WTC11 (cell line): Measurements from ENCODE around the gene ACTN1.

Source experiments
- CTCF ChIP-seq: fragments of 200-600 bp; IDR thresholded peaks from 2 replicates; pipeline ENCODE4 v1.8.0; 2022; ENCODE audit warnings: antibody characterized with exemption
- E2F1 ChIP-seq: sonication (generic); formaldehyde crosslinking; IDR thresholded peaks from 2 replicates; pipeline ENCODE4 v1.8.0; 2022; ENCODE audit warnings: mild to moderate bottlenecking, missing genetic modification reagents
- E2F4 ChIP-seq: sonication (generic); formaldehyde crosslinking; IDR thresholded peaks from 2 replicates; pipeline ENCODE4 v1.8.1; 2022; ENCODE audit warnings: low read depth, mild to moderate bottlenecking, moderate library complexity, missing genetic modification reagents, borderline replicate concordance
- ELF4 ChIP-seq: sonication (generic); formaldehyde crosslinking; IDR thresholded peaks from 2 replicates; pipeline ENCODE4 v1.8.1; 2022; ENCODE audit warnings: low read depth, mild to moderate bottlenecking, moderate library complexity, missing genetic modification reagents
- EMX1 ChIP-seq: fragments of 250-450 bp; sonication (Bioruptor Pico); IDR thresholded peaks from 2 replicates; pipeline ENCODE4 v1.8.0; 2021; ENCODE audit warnings: mild to moderate bottlenecking
- GRHL2 ChIP-seq: fragments of 250-450 bp; sonication (Bioruptor Pico); IDR thresholded peaks from 2 replicates; pipeline ENCODE4 v1.8.0; 2022; ENCODE audit warnings: mild to moderate bottlenecking, moderate library complexity; ENCODE audit not compliant: insufficient replicate concordance, severe bottlenecking
- NFYB ChIP-seq: sonication (generic); formaldehyde crosslinking; conservative IDR thresholded peaks from 2 replicates; pipeline ENCODE4 v1.8.0; 2022; ENCODE audit warnings: low read depth, missing genetic modification reagents
- NR1H2 ChIP-seq: sonication (generic); formaldehyde crosslinking; IDR thresholded peaks from 2 replicates; pipeline ENCODE4 v1.9.0; 2021; ENCODE audit warnings: mild to moderate bottlenecking, moderate library complexity, missing genetic modification reagents
- TEAD4 ChIP-seq: sonication (generic); formaldehyde crosslinking; IDR thresholded peaks from 2 replicates; pipeline ENCODE4 v1.8.0; 2022; ENCODE audit warnings: mild to moderate bottlenecking, missing genetic modification reagents
- ZNF416 ChIP-seq: fragments of 250-450 bp; sonication (Bioruptor Pico); IDR thresholded peaks from 2 replicates; pipeline ENCODE4 v1.9.0; 2021; ENCODE audit warnings: mild to moderate bottlenecking, inconsistent platforms
- TF ChIP-seq, protein P1 (sequence below): sonication (generic); formaldehyde crosslinking; IDR thresholded peaks from 2 replicates; pipeline ENCODE4 v1.8.1; 2023; ENCODE audit warnings: mild to moderate bottlenecking, moderate library complexity, missing genetic modification reagents

GRCh38 chr14:68950111-68950510 is 29.0 kb downstream of the ACTN1 start:
- TF ChIP-seq GRHL2 (no peak), CTCF (no peak), ZNF416 (no peak), E2F1 (CRISPR knock-in tag) (no peak), EMX1 (CRISPR knock-in tag) (no peak), NR1H2 (no peak), NFYB (CRISPR knock-in tag) (no peak), E2F4 (CRISPR knock-in tag) (no peak), ELF4 (CRISPR knock-in tag) (no peak), TEAD4 (no peak)
- TF ChIP-seq, protein P1, sequence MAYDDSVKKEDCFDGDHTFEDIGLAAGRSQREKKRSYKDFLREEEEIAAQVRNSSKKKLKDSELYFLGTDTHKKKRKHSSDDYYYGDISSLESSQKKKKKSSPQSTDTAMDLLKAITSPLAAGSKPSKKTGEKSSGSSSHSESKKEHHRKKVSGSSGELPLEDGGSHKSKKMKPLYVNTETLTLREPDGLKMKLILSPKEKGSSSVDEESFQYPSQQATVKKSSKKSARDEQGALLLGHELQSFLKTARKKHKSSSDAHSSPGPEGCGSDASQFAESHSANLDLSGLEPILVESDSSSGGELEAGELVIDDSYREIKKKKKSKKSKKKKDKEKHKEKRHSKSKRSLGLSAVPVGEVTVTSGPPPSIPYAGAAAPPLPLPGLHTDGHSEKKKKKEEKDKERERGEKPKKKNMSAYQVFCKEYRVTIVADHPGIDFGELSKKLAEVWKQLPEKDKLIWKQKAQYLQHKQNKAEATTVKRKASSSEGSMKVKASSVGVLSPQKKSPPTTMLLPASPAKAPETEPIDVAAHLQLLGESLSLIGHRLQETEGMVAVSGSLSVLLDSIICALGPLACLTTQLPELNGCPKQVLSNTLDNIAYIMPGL: no peak
